ENCODE measurements around the gene CRYBB3.
"Not testable (repeated sequence)": the region's sequence is repeated elsewhere in the genome, so short reads cannot be mapped to it uniquely, and the experiment has no call there.

The CRYBB3 gene

DNA sequence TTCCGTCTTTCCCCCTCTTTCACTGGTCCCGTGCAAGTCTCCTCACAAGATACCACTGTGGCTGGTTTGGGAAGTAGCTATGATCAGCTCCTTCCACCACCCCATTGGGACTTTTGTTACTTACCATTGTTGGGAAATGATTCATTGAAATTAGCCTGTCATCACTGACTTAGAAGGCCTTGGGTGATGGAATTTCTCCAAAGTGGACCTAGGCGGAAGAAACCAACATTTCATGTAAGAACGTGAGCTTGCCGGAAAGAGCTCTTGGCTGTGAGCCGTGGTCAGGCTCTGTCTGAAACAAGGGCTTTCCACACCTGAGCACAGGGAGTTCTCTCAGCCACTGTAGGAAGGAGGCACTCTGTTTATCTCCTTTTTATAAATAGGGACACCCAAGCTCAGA, 23.5 kb upstream of the CRYBB3 start:
- no peak for DNase-seq

DNA sequence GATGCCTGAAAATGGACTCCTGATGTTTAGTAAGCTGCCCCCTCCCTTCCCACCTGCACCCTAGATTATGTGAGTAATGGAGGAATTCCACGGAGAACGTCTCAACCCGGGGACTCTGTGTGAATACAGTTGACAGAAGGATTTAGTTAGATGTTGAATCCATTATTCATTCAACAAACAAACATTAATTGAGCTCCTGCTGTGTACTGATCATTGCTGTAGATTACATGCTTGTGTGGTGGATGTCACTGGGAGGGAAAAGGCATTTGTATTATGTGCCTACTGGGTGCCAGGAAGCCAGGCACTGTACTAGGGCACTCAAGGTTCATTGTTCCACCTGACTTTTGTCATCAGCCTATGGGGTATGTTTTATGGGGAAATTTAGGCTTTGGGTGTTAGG, 22.9 kb upstream of the CRYBB3 start:
- no peak for DNase-seq

DNA sequence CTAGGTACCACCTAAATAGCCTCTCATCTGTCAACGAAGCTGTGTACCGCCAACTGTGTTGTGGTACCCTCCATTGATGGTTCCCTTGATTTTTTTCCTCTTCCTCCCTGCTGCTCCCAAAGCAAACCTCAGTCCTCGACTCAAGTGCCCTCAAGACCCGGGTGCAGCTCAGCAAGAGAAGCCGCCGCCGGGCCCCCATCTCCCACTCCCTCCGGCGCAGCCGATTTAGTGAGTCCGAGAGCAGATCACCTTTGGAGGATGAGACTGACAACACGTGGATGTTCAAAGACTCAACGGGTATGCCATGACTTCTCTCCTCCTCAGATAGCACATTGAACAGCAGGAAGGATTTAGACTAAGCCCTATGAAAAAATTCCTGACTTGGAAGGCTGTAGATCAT, 22.4 kb upstream of the CRYBB3 start:
- DNase-seq, result no peak

DNA sequence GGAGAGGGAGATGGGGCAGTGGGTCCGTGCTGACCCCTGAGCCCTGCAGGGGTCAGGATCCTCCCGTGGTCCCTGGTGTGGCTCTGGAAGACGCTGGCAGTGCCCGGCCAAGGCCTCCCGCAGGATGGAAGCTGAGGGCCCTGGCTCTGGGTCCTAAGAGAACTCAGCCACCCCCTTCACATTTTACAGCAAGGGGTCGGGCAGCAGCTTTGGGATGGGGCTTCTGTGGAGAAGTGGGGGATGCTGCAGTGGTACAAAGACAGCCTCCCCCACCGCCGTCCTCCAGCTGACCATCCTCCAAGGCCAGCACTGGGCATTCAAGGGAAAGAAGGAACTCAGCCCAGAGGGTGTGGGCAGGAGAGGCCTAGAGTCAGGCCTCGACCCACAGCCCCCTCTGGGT, 21.8 kb upstream of the CRYBB3 start:
- no peak for DNase-seq

DNA sequence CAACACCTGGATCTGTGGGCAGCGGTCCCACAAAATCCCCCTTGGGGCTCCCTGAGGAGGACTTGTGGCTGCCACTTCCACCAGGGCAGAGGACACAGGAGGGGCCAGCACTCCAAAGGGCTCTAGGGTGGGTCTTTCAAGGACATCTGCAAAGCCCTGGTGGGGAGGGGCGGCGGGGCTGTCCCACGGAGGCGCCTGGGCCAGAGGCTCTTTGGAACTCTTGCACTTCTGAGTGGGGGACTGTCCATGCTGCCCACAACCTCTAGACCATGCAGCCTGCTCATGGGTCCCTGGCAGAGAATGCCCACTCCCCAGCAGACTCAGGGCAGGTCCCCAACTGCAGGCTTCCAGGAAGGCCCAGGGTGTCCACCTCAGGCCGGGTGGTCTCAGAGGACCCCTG, 21.3 kb upstream of the CRYBB3 start:
- not testable (repeated sequence) for DNase-seq

DNA sequence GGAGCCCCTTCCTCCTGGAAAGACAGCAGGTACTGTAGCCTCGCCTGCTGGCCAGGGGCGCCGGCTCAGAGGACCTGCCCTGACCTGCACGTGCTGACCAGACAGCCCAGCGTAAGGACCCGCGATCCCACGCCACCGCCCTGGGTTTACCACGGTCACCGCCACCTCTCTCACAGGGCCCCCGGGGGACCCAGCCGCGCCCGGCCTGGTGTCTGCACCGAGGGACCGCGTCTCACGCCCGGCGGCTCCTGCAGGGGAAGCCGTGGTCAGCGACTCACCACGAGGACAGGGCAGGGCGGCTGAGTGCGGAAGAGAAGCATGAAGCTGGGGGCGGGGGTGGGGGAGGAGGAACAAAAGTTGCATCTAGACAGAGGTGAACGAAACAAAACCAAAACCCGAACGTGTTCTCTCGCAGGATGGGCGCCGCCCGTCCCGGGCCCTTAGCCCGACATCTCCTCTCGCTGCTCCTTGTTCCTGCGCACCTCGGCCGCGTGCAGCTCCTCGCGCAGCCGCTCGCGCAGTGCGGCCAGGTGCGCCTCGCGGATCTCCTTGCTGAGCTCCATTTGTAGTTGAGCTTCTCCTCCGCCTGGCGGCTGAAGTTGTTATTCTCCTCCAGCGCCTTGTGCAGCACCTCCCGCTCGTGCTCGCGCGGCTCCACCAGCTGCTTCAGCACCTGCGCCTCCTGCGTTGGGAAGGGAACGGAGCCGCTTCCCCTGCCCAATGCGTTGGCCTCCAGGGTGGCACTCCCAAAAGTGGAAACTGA, 20.6 kb upstream of the CRYBB3 start:
- DNase-seq, result not testable (repeated sequence)

DNA sequence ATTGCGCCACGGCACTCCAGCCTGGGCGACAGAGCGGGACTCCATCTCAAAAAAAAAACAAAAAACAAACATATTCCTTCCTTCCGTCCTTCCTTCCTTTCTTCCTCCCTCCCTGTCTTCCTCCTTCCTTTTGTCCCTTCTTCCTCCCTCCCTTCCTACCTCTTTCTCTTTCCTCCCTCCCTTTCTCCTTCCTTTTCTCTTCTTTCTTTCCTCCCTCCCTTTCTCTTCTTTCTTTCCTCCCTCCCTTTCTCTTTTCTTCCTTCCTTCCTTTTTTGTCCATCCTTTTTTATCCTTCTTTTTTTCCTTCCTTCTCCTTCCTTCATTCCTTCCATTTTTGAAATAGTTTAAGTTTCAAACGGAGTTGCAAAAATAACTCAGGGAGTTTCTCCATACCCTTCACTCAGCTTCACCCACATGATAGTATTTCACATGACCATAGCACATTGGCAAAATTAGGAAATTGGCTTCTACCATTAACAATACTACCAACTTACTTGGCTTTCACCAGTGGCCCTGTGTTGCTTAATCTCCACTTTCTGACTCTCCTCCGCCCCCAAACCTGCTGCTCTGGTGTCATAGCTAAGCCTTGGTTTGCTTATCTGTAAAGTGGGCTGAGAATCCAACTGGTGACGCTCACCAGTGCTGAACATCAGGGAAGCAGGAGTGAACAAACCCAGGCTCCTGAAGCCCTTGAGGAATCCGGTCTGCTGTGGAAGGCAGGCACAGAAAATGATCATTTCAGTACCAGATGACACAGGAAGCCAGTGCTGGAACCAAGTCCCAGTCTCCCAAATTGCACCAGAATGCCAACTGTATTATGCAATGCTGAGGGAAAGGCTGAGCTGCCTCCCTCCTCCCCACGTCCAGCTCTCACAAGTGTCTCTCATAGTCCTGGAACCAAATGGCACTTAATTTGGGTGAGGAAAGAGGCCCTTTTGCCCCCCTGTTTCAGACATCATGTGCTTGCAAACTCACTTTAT, 17.2 kb upstream of the CRYBB3 start:
- DNase-seq, result no peak

DNA sequence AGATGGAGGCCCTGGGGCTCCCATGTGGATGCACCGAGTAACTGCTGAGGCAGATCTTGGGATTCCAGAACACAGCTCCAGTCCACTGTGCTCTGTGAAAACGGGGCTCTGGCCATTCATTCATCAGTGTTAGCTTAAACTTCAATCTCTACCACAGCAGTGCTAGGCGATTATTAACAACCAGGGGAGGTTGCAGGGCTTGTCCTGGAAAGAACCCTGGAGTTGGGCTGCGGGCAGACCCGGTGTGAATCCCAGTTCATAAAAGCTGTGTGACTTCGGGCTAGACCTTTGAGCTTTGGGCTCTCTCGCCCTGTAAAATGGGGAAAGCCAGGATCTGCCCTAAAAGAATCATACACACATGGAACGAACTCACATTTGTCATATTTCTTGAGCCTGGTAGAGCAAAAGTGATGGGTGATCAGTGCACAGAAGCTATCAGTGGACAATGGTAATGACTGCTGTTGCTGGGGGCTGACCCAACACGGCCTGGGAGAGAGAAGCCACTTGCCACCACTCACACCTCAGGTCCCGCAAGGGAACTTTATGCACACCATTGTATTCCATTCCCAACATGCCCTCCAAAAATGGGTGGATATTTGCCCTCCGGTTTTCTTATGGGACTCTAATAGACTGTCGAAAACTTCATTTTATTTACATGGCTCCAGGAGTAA, 15.6 kb upstream of the CRYBB3 start:
- no peak for DNase-seq

DNA sequence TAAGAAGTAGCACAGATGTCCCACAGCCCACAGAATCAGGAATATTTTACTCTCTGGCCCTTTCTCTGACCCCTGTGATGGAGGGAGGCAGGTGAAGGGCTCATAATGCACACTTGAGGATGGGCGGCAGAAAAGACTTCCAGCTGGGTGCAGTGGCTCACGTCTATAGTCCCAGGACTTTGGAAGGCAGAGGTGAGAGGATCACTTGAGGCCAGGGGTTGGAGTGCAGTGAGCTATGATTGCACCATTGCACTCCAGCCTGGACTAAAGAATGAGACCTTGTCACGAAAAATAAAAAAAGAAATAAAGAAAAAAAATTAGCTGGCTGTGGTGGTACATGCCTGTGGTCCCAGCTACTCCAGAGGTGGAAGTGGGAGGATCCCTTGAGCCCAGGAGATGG, 13.5 kb upstream of the CRYBB3 start:
- no peak for DNase-seq

DNA sequence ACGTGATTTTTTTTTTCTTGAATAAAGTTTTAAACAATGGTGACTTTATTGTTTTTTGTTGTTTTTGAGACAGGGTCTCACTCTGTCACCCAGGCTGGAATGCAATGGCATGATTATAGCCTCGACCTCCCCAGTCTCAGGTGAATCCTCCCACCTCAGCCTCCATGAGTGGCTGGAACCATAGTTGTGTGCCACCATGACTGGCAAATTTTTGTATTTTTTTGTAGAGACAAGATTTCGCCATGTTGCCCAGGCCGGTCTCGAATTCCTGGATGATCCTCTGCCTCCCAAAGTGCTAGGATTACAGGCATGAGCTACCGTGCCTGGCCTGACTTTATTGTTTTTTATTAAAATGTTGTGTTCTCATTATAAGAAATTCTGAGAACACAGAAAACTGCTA, 12.2 kb upstream of the CRYBB3 start:
- no peak for DNase-seq

DNA sequence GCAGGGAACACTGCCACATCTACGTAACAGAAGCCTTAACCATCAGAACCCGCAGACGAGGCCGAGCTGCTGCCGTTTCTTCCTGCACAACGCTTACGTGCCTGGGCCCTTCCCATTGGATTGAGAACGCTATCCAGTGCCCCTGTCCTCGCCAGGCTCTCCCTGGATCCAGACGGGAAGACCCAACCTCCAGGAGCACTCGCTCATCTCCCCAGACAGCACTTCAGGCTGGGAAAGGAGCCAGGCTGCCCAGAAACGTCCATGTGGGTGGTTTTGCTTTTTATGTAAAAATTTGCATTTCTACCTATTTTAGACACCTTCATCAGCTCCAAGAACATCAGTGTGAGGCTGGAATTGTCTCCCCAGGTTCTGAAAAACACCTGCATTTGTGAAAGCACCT, 7.3 kb upstream of the CRYBB3 start:
- no peak for DNase-seq

DNA sequence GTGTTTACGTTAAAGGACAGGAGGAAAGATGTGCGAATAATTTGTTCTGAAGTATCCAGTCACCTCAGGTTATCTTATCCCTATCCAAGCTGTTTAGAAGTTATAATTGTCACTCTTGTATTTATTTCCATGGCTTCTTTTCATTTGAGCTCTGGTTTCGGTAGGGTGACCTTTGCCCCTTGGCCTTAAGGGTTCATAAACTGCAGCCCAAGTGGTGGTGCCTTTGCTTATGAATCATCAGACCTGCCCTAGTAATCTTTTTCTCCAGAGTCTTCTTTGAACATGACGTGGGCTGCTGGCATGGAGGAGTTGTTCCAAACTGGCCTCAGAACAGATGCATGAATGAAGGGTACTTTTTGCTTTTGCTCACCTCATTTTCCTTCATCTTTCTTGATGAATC, 6.5 kb upstream of the CRYBB3 start:
- no peak for DNase-seq

DNA sequence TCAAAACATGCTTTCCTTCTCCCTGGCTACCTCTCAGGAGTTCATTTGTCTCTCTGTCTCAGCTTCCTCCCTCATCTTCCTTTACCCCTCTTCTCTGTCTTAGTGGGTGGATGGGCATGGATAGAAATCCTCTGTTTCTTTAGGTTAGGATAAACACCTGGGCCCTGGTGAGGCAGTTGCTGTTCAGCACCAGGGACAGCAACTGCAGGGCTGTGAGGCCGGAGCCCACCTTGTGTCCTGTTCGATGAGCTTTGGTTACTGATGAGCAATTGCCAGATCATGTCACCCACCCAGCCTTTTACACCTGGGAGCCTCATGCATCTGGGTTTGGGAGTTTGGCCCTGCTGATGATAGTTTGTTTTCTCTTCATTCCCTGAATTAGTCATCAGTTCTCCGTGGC, 6.1 kb upstream of the CRYBB3 start:
- DNase-seq, result no peak

DNA sequence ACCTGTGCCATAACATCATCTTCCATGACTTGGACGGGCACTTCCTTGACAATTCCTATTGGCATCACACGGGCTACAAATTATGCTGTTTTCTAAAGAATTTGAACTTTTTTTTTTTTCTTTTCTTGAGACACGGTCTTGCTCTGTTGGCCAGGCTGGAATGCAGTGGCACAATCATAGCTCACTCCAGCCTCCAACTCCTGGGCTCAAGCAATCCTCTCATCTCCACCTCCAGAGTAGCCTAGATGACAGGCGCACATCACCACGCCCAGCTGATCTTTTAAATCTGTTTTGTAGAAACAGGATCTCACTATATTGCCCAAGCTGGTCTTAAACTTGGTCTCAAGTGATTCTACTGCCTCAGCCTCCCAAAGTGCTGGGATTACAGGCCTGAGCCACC, 3.3 kb upstream of the CRYBB3 start:
- no peak for DNase-seq

DNA sequence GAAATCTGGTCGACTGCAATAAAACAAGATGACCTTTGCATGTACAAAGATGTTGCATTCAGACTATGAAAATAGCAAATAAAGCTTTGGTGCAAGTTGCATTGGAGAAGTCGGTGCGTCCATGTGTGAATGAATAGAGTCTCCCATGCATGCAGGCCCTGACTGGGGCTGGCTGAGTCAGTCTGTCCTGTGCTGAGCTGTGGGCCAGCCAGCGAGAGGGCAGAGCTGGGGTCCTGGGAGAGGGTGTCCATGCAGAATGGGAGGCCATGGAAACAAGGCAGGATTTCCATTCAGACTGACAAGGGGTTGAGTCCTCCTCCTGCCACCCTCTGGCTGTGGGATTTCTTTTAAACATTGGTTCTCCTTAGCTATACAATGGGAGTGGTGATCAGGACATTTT, 2.3 kb upstream of the CRYBB3 start:
- no peak for DNase-seq

DNA sequence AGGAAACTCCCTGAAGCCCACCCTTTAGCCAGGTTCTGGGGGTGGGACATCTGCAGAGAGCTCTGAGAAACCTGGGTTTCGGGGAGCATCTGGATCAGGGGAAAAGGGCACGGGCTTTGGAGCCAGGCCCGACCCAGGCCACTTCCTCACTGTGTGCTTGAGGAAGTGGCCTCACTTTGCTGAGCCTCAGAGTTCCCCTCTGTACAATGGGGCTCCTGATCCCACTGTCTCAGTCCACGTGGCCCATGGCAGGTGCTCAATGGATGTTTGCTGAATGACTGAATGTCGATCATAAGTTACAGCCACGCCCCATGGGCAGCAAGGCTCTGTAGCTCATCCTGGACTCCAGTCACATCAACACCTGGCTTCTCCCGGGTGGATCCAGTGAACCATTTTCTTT, 1.3 kb downstream of the CRYBB3 start:
- DNase-seq, result no peak

DNA sequence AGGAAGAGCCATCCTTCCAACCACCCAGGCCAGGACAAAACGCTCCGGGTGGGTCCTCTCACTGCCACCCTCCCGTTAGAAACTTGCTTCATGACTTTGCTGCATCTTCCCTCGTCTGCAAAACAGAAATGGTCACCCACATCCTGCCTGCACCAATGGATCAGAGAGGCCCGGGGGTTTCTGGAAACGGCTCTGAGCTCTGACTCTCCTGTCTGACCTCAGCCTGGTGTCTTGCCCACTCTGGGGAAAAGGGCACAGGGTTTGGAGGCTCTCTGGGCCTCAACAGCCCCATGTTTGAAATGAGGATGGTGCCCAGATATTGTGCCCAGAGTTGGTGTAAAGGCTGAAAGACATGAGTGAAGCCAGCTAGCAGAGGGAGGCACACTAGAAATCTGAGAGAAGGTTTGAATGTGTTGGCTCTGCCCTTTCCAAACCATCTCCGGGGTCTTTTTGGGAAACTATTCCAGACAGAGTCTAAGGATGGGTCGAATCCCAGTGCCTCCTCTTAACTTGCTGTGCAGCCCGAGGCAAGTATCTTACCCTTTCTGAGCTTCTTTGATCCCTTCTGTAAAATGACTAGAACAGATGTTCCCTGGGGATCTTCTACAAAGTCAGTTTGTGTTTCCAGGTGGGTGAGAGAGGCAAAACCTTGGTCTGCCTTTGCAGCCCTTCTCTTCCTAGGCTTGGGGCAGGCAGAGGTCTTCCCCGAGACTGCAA, 2.1 kb downstream of the CRYBB3 start:
- DNase-seq, result no peak

DNA sequence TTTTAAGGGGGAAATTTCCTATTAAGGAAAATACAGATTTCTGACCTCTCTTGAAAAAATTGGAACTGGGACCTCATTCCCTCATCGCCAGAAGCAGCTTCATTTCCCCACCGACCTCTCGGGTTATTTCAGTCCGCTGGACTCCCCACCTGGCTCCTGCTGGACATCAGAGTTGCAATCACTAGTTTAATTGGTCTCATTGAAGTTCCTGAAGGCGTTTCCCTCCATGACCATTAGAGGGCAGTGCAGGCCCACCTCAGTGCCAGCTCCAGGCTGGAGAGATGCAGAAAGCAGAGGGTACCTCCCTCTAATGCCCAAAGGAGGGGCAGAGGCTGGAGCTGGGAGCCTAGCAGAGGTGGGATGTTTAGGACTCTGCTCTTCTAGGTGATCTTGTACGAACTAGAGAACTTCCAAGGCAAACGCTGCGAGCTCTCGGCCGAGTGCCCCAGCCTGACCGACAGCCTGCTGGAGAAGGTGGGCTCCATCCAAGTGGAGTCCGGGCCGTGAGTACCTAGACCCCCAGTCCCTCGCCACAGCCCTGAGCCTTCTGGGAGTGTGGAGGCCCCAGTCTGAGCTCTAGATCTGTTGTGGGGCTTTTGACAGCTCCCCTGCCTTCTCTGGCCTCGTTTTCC, 2.7 kb downstream of the CRYBB3 start:
- no peak for DNase-seq

DNA sequence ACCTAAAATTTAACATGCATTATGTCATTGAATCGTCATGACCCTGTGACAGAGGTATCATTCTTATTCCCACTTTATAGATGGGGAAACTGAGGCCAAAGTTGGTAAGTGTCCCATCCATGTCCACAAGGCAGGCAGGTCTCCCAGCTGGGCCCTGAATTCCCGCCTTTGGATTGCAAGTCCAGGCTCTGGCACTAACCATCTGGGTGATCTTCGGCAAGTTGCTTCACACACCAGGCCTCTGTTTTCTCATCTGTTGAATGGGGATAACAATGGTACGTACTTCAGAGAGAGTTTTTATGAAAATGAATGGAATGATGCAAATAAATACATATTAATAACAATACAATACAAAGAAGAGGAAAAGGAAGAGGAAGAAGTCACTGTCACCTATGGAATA, 3.4 kb downstream of the CRYBB3 start:
- DNase-seq, result no peak

DNA sequence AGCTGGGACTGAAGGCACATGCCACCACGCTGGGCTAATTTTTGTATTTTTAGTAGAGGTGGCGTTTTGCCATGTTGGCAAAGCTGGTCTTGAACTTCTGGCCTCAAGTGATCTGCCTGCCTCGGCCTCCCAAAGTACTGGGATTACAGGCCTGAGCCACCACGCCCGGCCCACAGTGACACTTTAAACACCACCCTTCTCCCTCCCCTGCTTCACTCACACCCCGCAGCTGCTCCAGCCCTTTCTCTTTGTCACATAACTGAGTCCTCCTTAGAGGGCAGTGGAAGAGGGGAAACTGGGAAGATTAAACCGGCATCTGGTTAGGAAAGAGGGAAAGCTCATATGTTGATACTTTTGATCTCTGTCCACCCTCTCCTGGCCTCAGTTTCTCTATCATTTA, 4.9 kb downstream of the CRYBB3 start:
- DNase-seq, result not testable (repeated sequence)

DNA sequence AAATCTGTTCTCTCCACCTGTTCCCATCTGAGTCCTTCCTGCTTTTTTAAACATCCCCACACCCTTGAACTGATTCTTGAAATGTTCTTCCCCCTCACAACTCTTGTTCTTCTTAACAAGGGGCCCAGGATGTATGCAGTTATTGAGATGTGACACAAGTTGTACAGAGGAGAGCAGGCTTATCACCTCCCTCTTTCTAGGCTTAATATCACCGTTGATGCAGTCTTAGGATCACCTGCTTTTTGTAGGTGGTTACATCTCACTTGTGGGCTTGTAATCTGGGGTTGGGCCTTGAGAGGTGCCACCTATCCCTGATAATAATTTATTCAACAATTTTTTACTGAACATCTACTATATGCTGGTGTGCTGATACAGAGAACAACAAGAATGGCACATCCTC, 6.2 kb downstream of the CRYBB3 start:
- no peak for DNase-seq

DNA sequence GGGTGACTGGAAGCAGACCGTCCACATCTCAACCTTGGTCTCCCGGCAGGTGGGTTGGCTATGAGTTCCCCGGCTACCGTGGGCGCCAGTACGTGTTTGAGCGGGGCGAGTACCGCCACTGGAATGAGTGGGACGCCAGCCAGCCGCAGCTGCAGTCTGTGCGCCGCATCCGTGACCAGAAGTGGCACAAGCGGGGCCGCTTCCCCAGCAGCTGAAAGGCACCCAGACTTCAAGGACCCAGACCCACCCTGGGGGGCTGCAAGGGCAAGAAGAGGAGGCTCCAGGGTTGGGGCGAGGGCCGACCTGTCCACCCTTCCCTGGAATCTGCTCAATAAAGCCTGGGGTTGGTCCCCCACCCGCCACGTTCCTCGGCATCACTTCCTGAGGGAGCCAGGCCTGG, 7.3 kb downstream of the CRYBB3 start:
- DNase-seq, result no peak

Measured in GF-D8 (cell line).